Activated naive CD4-positive, alpha-beta T cell (primary cell): Measurements from ENCODE around the gene HECTD4.

Experiments
- DNase-seq, 4 experiments: peaks; one replicate each; lab custom pipeline; 2025; lab: John Stamatoyannopoulos, UW

HECTD4 gene

DNA sequence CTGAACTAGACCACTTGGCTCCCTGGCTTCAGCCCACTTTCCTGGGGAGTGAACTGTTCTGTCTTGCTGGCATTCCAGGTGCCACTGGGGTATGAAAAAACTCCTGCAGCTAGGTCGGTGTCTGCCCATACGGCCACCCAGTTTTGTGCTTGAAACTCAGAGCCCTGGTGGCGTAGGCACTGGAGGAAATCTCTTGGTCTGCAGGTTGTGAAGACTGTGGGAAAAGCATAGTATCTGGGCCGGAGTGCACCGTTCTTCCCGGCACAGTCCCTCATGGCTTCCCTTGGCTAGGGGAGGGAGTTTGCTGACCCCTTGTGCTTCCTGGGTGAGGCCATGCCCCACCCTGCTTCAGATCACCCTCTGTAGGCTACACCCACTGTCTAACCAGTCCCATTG, 223.1 kb downstream of the HECTD4 start:
- no peak for DNase-seq

DNA sequence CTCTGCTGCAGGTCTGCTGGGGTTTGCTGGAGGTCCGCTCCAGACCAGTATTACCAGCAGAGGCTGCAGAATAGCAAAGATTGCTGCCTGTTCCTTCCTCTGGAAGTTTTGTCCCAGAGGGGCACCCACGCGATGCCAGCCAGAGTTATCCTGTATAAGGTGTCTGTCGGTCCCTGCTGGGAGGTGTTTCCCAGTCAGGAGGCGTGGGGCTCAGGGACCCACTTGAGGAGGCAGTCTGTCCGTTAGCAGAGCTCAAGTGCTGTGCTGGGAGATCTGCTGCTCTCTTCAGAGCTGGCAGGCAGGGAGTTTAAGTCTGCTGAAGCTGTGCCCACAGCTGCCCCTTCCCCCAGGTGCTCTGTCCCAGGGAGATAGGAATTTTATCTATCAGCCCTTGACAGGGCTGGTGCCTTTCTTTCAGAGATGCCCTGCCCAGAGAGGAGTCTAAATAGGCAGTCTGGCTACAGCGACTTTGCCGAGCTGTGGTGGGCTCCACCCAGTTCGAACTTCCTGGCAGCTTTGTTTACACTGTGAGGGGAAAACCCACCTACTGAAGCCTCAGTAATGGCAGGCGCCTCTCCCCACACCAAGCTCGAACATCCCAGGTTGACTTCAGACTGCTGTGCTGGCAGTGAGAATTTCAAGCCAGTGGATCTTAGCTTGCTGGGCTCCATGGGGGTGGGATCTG, 223.6 kb downstream of the HECTD4 start:
- peak in 1 of 4 experiments; percentile 11 for DNase-seq

- no peak for DNase-seq
Observed at GRCh38 chr12:112153893-112154219, 228.4 kb downstream of the HECTD4 start.

- DNase-seq: no peak
Observed at GRCh38 chr12:112153181-112153892, 228.9 kb downstream of the HECTD4 start.

GRCh38 chr12:112151766-112152541, 230.3 kb downstream of the HECTD4 start:
- DNase-seq: no peak

GRCh38 chr12:112149596-112149995, 232.6 kb downstream of the HECTD4 start:
- DNase-seq: no peak

DNA sequence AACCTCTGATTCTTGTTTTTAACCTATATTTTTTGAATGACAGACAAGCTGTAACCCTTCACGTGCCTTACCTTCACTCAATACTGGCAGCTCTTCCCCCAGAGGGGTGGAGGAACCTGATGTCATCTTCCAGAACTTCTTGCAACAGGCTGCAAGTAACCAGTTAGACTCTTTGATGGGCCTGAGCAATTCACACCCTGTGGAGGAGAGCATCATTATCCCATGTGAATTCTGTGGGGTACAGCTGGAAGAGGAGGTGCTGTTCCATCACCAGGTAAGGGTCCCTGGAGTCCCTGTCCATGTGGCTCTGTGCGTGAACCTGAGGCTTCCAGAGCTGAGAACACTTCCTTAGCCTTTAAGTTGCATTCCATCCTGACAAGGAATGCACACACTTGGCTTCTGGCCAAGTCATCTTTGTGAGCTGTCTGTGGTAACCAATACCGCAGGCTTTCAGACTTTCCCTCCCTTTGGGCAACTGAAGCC, 234.2 kb downstream of the HECTD4 start:
- DNase-seq: no peak

GRCh38 chr12:112146123-112146522, 236.1 kb downstream of the HECTD4 start:
- no peak for DNase-seq

GRCh38 chr12:112140728-112141127, 241.5 kb downstream of the HECTD4 start:
- no peak for DNase-seq

GRCh38 chr12:112134731-112135130, 247.5 kb downstream of the HECTD4 start:
- no peak for DNase-seq

- no peak for DNase-seq
Observed at GRCh38 chr12:112133418-112133817, 248.8 kb downstream of the HECTD4 start.

DNA sequence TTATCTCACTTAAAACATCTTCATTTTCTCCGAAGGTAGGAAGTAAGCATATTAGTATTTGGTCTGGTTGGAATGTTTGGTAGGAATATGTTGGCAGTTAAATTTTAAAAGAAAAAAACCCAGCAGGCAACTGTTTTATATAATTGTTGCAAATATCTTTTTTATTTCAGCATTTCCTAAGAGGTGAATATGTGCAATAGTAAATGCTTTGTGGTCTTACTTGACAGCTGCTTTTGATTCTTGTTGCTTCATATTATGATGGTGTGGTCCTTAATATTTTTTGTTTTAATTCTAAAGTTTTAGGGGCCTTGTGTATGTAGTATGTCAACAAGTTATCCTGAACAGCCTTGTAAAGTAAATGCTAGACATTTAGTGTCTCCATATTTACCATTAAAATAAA, 250.5 kb downstream of the HECTD4 start:
- no peak for DNase-seq

DNA sequence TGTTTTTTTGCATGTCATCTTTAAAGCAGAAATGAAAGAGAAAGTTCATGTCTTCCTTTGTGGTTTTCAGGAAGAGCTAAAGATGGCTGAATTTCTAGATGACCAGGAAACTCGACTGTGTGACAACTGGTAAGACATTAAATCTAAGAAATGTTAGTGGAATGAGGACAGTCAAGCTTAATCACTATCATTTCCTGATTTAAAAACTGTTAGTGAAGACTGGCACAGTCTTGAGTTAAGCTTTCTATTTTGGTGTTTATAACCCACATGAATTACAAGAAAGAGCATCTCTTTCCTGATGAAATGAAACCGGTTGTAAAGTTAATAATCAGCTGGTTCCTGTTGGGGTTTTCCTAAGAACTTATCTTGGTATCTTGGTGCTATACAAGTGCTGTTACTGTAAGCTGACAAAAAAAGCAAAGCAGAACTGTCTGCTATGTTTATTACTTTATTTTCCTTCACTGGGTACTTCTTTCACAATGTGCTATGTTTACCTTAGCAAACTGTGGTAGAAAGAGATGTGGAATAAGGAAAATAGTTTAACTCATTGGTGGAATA, 251.7 kb downstream of the HECTD4 start:
- DNase-seq: no peak

DNA sequence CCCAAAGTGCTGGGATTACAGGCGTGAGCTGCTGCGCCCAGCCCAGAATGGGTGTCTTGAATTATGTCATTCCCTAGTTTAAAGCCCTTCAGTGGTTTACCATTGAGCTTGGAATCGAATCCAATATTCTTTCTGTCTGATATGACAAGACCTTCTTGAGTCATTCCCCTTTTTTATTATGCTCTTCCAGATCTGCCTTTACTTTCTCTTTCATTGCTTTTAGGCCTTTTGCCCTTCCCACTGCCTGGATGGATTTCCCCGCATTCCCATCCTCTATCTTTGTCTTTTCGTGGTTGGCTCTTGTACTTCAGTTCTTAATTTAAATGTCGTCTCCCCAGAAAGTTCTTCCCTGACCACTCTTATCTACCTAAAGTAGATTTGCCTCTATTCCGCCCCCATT, 255.3 kb downstream of the HECTD4 start:
- no peak for DNase-seq

DNA sequence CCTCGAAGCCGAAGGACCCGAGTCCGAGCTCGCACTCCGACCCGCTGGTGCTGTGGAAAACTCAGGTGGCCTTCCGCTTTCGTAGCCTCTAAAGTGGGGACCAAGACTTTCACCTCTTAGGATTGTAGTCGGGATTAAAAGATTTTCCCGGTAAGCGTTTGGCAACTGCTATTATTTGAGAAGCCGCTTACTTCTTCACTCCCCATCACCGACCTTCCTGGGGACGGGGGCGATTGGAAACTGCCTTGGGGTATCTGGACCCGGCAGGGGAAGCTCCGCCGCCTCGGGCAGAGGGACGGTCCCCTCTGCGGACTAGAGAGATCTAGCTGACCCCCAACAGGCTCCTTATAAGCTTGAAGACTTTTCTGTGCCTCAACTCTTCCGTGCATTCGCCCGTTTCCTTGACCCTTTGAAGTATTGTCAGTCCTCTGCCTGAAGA, 256.2 kb downstream of the HECTD4 start:
- no peak for DNase-seq

GRCh38 chr12:112125250-112125999, 256.8 kb downstream of the HECTD4 start, which contains the start of gene TRAFD1:
TSS of gene TRAFD1 (plus strand) at chr12:112125560. CDS start at chr12:112130523, 4,963 bp downstream.
- peak; percentile 92 to 97 (median 96) for DNase-seq

DNA sequence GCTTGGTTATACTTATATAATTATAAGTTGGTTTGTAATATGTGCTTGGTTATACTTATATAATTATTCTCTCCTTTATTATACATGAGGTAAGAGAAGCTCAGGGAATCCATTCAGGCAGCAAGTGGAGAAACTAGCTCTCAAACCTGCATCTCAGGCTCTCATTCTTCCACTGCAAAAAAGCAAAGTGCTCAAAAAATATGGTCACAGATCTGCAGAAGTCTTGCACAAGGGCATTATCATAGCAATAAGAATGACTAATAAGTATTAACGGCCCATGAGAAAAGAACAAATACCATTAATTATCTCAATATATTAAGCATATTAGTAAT, 257.3 kb downstream of the HECTD4 start:
- DNase-seq: no peak

- no peak for DNase-seq
Observed at GRCh38 chr12:112122823-112123690, 259.2 kb downstream of the HECTD4 start.

DNA sequence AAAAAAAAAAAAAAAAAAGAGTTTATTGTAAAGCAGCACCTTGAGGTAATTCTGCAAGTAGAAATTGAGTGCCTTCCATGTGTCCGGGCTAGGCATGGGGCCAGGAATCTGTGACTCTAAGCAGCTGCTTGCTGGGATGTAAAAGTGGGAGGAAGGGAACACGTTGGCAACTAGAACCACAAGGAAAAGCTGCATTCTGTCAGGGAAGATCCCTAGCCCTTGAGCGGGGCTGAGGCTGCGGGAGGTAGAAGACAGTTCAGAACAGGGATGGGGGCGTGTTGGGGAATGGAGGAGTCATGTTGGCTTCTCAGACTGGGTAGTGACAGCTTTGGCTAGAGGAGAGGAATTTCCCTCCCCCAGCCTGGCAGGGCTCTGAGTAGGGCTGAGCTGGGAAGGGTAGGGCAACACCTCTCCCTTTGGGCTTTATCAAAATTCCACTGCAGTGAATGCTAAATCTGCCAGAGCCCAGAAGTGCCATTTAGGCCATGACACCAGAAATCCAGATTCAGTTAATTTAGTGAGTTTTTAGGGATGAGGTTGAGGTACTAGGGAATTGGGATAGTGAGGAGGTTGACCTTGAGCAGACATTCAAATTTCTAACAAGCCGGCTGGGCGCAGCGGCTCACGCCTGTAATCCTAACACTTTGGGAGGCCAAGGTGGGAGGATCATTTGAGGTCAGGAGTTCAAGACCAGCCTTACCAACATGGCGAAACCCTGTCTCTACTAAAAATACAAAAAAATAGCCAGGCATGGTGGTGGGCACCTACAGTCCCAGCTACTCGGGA, 260.3 kb downstream of the HECTD4 start:
- DNase-seq: no peak

DNA sequence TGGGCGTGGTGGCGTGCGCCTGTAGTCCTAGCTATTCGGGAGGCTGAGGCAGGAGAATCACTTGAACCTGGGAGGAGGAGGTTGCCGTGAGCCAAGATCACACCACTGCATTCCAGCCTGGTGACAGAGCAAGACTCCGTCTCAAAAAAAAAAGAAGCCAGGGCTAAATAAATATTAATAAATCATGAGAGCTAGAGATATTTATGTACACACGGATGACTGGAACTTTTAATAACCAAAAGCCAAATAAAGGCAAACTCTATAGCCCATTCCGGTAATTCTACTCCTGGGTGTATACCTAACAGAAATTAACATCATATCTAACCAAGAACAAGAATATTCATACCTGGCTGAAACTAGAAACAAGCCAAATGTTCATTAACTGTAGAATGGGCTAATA, 264.5 kb downstream of the HECTD4 start:
- DNase-seq: no peak
